HS-27A (cell line): ENCODE measurements around the gene SV2A.
A peak's percentile ranks its signal among the peaks of the same experiment; 100 is the strongest.
"Not testable (repeated sequence)": the region's sequence is repeated elsewhere in the genome, so short reads cannot be mapped to it uniquely, and the experiment has no call there.

Experiments
- DNase-seq: peaks from one replicate; pipeline ENCODE4 v3.0.0-alpha.2; 2012; ENCODE audit warnings: low read depth, missing footprints

The SV2A gene

DNA sequence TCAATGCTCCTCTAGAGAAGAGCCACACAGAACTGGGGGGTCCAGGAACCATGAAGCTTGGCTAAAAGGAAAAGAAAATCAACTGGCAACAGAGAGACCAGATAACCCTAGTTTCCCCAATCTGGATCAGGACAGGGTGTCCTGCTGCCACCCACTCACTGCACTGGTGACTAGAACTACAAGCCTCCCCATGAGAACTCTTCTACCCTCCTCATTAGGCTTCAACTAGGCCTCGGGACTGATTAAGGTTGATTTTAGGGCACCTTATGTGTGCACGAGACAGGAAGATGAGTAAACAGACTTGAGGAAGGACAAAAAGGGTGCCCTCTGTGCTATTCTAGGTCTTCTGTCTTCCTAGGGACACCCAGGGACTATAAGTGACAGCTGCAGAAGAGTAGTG, 12.2 kb upstream of the SV2A start:
- no peak for DNase-seq

GRCh38 chr1:149928401-149928724, 10.7 kb upstream of the SV2A start:
- DNase-seq, result no peak

DNA sequence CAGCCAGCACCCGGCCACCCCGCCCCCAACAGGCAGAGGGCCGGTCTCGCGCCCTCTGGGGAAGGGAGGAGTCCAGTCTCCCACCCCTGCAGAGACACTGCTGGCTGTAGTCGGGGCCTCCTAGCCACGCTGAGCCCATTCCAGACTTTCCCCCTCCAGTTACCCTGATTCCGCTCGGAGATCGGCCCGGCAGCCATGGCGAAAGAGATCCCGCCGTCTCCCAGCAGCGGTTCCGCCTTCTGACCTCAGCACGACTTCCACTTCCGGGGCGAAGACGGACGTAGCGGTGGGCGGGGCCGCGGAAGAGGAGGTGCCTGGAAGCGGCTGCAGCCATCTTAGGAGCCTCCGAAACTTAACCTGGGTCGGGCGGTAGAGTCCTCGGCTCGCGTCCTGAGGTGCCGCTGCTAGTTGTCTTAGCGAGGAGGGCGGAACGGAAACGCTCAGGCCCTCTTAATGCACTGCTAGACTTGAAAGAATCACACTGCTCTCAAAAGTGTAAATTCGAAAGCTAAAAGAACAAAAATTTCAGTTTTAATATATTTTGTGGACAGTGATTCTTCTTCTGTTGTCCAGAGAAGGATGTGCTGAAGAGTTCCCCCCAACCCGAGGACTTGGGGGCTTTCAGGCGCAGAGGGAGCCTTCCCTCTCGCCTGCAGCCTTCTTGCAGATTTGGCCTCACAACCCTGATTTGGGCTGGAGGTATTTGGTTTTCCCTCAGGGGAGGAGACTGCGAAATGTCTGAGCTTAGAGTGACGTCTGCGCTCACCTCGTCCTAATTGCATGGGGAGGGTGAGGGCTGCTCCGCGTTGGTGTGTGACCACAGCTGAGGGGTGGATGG, 10.1 kb upstream of the SV2A start, which contains the start of gene SF3B4:
TSS of gene SF3B4 (minus strand) at position 241 of the 838 bp plus-strand sequence. CDS start at position 197, 44 bp downstream.
- DNase-seq, result peak; percentile 77

GRCh38 chr1:149927056-149927562, 9.5 kb upstream of the SV2A start:
- no peak for DNase-seq

DNA sequence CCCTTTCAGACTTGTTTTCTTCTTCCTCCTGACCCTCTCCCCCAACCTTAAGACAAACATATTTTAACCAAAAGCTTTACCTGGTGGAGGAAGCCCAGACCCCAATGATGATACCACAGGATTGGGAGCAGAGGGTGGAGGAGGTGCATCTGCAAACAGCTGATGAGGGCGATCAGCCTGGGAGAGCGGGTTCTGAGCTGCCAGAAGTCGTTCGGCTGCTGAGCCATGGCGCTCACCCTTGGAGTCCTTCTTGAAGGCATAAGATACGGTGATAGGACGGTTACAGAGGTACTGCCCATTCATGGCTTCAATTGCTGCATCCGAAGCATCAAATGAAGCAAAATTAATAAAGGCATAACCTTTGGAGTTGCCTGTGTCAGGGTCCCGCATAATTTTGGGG, 8.7 kb upstream of the SV2A start:
- DNase-seq, result no peak

GRCh38 chr1:149925751-149926150, 8.1 kb upstream of the SV2A start:
- DNase-seq, result no peak

DNA sequence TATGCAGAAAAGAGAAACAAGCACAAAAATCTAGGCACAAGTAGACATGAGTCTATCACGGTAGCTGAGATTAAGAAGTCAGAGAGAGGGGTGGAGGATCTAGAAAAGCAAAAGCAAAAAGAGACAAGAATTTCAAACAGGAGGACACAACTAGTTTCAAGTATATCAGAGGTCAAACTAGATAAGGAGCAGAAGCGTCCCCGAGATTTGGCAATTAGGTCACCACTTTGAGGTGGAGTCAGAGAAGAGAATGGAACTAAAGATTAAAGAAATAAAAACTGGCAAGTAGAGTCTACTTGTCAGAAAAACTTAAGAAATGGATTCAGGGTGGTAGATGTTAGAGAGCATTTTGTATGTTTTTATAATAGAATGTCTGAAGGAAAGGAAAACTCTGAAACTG, 7.7 kb upstream of the SV2A start:
- DNase-seq, result no peak

DNA sequence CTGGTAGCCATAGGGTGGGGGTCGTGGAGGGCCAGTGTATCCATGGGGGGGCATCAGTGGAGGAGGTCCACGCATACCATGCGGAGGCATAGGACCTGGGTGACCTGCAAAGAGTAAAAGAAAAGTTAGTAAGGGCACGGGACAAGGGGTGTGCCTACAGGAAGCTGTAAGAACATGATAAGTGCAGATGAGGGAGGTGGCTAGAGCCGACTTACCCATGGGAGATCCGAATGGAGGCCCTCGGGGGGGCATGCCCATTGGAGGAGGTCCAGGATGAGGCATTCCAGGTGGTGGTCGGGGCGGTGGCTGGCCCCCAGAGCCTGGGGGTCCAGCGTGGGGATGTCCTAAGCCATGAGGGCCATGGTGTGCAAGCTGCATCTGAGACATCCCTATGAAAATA, 6.0 kb upstream of the SV2A start:
- no peak for DNase-seq

- no peak for DNase-seq
Observed at GRCh38 chr1:149916898-149917252, 769 bp downstream of the SV2A start.

DNA sequence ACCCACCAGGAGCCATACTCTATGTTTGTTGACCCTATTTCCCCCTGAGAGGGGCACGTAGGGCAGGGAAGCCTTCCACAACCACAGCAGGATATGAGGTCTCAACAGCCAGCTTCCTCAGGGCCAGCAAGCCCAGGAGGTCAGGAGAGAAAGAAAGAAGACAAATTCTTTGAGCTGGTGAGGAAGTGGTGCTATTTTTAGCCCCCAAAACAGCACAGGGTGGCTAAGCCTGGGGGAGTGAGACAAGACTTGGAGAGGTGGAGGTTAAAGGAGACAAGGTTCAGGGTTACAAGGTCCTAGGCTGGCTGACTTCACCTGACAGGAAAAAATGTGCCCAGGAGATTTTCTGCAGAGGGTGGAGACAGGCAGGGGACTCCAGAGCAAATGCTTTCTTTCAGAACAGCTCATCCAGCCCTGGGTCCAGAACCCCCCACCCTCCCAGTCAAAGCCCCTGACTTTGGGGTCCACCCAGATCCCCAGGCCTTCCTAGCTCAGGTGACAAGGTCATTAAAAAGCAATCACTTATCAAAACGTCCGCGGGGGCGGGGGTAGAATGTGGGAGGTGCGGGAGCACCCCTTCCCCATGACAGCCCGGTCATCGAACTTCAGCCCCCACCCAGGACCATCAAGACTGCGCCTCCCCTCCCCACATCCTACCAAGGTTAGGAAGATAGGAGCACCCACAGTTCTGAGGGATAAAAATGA, 1.3 kb downstream of the SV2A start:
- no peak for DNase-seq

DNA sequence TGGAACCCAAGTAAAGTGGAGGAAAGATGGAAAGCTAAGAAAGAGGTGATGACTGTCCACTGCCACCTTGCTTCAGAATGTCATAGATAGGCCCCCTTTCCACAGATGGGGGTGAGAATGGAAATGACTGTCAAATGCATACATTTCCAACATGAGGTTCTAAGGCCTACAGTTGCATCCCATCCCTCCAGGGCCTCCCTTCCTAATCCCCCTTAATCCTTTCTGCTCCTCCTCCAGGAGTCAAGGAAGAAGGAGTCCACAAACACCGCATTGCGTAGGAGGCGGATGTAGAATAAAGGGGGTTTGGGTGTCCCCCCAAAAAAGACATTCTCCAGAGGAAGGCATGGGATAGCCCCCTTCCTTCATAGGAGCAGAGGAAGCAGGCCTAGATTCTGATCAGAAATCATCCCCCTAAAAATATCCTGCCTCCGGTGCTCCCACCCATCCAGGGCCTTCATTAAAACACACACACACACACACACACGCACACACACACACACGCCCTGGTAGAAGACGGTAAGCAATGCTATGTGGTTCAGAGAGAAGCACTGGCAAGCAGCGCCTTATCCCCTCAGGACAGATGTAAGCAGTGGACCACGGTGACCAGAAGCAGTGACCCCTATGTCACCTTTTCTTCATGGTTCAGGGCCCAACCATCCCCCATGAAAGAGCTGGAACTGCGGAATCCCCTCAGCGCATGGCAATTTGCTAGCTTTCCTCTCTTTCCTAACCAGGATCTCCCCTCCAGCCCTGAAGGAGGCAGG, 2.0 kb downstream of the SV2A start:
- no peak for DNase-seq

DNA sequence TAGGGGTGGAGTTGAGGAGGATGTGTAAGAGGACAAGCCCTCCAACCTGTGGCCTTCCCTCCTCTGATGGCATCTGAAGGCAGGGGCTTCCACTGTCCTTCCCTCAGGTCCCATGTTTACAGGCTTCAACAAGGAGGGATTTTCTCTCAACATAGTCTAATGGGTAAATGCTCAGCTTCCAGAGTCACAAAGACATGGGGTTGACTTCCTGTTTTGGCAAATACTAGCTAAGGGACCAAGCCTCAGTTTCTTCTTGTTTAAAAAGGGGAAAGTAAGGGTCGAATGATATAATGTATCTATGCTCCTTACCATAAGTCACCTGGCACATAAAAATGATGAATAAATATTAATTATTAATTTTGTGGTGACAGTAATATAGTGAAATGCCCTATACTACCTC, 3.1 kb downstream of the SV2A start:
- no peak for DNase-seq

DNA sequence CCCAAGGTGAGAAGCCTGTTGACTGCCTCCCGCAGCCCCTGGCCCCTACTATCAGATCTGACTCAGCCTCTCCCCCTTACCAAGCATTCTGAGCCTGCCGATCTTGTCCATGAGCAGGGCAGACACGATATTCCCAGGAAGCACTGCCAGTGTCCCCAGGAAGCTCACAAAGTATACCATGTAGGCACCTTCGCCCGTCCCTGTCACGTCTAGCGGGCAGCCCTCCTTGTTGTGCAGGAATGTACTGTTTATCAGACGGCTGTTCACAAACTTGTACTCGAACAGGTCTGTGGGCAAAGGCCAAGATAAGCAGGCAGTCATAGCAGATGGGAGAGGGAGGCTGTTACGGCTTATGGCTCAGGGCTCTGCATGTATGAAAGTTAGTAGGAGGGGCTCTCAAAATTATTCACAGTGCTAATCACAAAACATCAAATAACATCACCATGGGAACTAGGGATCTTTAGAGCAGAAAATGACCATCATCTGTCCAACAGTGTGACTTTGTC, 11.0 kb downstream of the SV2A start:
- DNase-seq, result no peak

GRCh38 chr1:149903836-149904491, 13.7 kb downstream of the SV2A start:
- DNase-seq, result no peak

DNA sequence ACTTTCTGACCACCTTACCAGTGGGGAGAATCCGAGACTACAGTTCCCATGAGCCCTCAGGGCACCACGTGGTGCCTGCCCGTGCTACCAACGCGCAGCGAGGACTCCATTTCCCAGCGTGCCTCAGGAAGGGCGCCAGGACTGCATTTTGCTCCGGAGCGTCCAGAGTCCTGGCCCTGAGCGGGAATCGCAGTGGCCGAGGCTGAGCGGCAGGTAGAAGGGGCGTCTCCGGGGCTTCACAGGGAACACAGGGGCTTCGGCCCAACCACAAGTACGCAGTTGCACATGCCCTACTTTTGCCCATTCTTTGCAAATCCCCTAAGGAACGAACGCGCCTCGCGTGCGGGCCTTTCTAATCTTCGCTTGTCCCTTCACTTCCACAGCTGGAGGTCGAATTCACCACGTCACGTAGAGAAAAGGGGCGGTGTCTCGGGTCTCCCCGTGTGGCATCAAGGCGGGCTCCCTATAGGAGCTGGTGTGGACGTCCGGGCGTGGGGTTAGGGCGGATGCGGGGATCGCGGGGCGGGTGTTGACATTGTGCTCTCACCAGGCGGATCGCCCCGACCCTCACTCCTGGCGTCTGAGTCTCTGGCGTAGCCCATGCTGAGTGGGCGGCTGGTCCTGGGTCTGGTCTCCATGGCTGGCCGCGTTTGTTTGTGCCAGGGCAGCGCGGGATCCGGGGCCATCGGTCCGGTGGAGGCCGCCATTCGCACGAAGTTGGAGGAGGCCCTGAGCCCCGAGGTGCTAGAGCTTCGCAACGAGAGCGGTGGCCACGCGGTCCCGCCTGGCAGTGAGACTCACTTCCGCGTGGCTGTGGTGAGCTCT, 18.0 kb downstream of the SV2A start, which contains the start of gene BOLA1:
TSS of gene BOLA1 (plus strand) at position 109 of the 825 bp plus-strand sequence. CDS start at position 601, 492 bp downstream.
- DNase-seq, result peak; percentile 86

GRCh38 chr1:149896575-149896974, 21.1 kb downstream of the SV2A start:
- DNase-seq, result no peak

- no peak for DNase-seq
Observed at GRCh38 chr1:149888999-149889289, 28.7 kb downstream of the SV2A start.

GRCh38 chr1:149888247-149888998, 29.2 kb downstream of the SV2A start:
- DNase-seq, result peak; percentile 88

GRCh38 chr1:149887456-149888246, 30.0 kb downstream of the SV2A start:
- DNase-seq, result no peak

GRCh38 chr1:149887196-149887455, 30.5 kb downstream of the SV2A start:
- not testable (repeated sequence) for DNase-seq
